ENCODE measurements around the gene UBE2L6. TPM values are rescaled to one million over a fixed set of nuclear protein-coding genes. Genes with fewer than 3 reads are reported as not detected.

UBE2L6 gene
- total RNA-seq: 51.4 TPM

DNA sequence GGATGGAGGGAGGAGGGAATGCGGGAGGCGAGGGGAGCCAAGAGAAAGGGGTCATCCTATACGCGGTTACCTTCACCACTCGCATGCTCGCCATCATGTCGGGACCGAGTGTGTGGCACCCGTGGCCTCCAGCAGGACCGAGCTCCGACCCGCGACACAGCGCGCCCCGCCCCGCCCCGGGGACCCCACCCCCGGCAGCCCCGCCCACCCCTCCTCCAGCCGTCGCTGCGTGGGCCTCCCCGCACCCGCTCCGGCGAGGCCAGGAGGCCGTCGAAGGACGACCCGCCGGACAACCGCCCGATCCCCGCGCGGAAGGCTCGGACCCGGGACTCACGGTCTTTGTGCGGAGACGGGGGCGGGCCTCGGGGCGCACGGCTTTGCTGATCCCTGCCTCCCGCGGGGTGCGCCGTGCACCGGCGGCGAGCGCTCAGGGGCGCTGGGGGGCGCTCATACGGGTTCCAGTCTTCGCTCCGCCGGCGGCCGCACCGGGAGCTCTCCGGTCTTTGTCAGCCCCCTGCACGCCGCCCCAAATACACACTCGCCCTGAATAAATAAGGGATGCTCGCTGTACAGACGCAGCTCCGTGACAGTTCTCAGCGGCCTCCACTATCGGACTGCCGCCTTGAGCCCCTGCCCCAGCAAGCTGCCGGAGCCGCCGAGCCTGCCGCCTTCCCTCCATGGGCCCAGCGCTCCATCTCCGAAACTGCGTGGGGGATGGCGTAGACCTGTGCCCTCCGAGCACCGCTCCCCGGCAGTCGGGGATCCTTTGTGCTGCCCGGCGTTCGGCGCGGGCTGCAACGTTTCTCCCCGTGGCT, at the start of gene UBE2L6:
Gene UBE2L6, minus strand, starts transcription at position 158 of the 815 bp plus-strand sequence. Its CDS starts 61 bp downstream, at position 97.

GRCh38 chr11:57597461-57597915, 30.0 kb upstream of the UBE2L6 start, which contains the start of gene SERPING1:
Gene SERPING1 (plus strand): TSS chr11:57597685. CDS start chr11:57598271, 586 bp downstream.

DNA sequence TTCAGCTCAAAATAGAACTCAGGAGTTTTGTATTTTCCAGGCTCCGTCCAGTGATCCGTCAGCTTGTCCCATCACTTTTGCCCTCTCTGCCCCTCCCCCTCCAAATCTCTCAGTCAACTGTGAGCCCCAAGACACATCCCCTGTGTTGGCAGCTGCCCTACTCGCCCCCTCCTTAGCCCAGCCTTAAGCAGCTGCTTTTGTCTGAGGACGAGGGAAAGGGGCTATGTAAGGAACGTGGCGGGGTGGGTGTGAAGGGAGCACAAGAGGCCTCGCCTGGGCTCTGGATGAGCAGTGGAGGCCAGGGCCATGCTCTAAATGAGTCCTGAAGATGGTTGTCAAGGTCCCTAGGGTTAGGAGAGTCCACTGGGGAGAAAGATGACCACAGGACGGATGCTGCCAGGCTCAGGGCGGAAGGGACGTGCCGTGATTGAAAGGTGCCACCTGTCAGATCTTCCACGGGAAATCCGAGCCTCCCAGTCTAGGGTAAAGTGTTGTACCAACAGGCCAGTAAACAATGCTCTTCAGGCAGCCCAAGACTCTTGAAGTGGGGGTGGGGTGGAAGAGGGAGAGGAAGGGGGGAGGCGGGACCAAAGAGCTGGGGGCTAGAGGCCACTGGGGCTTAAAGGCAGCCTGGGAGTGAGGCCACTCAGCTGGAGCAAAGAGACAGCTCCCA, 30.4 kb downstream of the UBE2L6 start, which contains the start of gene SMTNL1:
Gene SMTNL1, plus strand, starts transcription at position 649 of the 673 bp plus-strand sequence. CDS start 5,048 bp downstream, outside the sequence.

GRCh38 chr11:57530596-57531507, 36.6 kb downstream of the UBE2L6 start, which contains the start of gene TIMM10:
Gene TIMM10 (minus strand): TSS chr11:57530754. CDS start chr11:57530189, 565 bp downstream.

DNA sequence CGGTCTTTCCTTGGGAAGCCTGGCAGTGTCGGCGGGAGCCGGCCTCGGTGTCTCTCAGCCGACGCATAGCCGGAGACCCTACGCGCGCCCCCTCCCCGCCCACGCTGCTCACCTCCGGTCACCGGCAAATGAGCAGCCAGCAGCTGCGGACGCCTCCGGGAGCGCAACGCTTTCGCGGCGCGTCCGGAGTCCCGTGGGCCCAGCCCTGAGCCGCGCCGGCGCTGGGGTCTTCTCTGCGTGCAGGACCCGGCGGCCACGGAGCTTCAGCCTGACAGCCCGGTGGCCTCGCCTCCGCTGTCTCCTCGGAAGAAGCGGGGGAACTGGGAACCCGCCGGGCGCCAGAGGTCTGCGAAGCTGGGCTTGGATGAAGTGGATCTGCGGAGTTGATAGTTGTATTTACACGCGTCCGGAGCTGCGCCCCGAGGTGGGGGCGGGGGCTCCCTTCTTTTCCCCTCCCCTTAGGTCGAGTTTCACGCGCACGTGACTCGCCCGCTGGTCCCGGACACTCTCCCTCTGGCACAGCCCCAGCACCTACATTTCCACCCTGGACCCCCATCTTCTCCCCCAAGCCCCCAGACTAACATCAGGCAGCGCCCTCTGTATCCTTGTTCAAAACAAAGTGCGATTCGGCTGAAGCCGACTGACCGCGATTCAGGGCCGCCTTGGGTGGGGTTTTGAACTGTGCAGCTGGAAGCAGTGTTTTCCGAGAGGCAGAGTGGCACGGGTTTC, 52.0 kb downstream of the UBE2L6 start, which contains the start of gene SLC43A1:
Gene SLC43A1, minus strand, starts transcription at position 371 of the 729 bp plus-strand sequence. CDS start 1,591 bp downstream, outside the sequence.

Small RNA genes within 50 kb of the gene (small RNA-seq; reads per million reads assigned to genes)
- not detected for gene RN7SL605P

Other genes with a start within 250 kb of the UBE2L6 start
- gene TNKS1BP1, start 242.7 kb downstream of the UBE2L6 start, total RNA-seq: 22.8 TPM
- 52.8 TPM for gene SSRP1, start 231.8 kb downstream of the UBE2L6 start, total RNA-seq
- 0.23 TPM for gene P2RX3, start 229.3 kb downstream of the UBE2L6 start, total RNA-seq
- not detected for gene PRG3, start 186.5 kb downstream of the UBE2L6 start, total RNA-seq
- gene PRG2, start 177.0 kb downstream of the UBE2L6 start, total RNA-seq: 0.46 TPM
- gene SLC43A3, start 140.6 kb downstream of the UBE2L6 start, total RNA-seq: 8.8 TPM
- 0.46 TPM for gene RTN4RL2, start 107.1 kb downstream of the UBE2L6 start, total RNA-seq
- 2.1 TPM for gene SLC43A1, start 52.0 kb downstream of the UBE2L6 start, total RNA-seq
- 23.3 TPM for gene TIMM10, start 36.9 kb downstream of the UBE2L6 start, total RNA-seq
- not detected for gene SMTNL1, start 30.1 kb downstream of the UBE2L6 start, total RNA-seq
- gene SERPING1, start 30.0 kb upstream of the UBE2L6 start, total RNA-seq: 9.5 TPM
- 2.5 TPM for gene YPEL4, start 82.2 kb upstream of the UBE2L6 start, total RNA-seq
- 14.3 TPM for gene CLP1, start 90.1 kb upstream of the UBE2L6 start, total RNA-seq
- gene ZDHHC5, start 100.4 kb upstream of the UBE2L6 start, total RNA-seq: 25.8 TPM
- gene MED19, start 144.5 kb upstream of the UBE2L6 start, total RNA-seq: 25.4 TPM
- 75.0 TPM for gene TMX2, start 144.9 kb upstream of the UBE2L6 start, total RNA-seq
- 46.4 TPM for gene SELENOH, start 173.8 kb upstream of the UBE2L6 start, total RNA-seq
- not detected for gene BTBD18, start 184.1 kb upstream of the UBE2L6 start, total RNA-seq
- gene CTNND1, start 194.1 kb upstream of the UBE2L6 start, total RNA-seq: 123 TPM

Measured in diencephalon (tissue), 1 donor.